ENCODE measurements around the gene CSMD2.

GRCh38 chr1:33680281-33680840 lies 484.7 kb downstream of the CSMD2 start:
- TF ChIP-seq, protein P1, sequence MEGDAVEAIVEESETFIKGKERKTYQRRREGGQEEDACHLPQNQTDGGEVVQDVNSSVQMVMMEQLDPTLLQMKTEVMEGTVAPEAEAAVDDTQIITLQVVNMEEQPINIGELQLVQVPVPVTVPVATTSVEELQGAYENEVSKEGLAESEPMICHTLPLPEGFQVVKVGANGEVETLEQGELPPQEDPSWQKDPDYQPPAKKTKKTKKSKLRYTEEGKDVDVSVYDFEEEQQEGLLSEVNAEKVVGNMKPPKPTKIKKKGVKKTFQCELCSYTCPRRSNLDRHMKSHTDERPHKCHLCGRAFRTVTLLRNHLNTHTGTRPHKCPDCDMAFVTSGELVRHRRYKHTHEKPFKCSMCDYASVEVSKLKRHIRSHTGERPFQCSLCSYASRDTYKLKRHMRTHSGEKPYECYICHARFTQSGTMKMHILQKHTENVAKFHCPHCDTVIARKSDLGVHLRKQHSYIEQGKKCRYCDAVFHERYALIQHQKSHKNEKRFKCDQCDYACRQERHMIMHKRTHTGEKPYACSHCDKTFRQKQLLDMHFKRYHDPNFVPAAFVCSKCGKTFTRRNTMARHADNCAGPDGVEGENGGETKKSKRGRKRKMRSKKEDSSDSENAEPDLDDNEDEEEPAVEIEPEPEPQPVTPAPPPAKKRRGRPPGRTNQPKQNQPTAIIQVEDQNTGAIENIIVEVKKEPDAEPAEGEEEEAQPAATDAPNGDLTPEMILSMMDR (IDR thresholded peaks at IDR 0.05), result no peak
- TF ChIP-seq POLR2A (IDR thresholded peaks at IDR 0.05), result no peak

Measured in upper lobe of left lung (tissue), 4 donors.